Germinal center (tissue), 1 donor: Measurements from ENCODE around the gene TP53.

Experiments
- DNase-seq: peaks from one replicate; pipeline ENCODE4 v3.0.0; 2012; ENCODE audit warnings: mixed read lengths, low spot score

TP53 gene

DNA sequence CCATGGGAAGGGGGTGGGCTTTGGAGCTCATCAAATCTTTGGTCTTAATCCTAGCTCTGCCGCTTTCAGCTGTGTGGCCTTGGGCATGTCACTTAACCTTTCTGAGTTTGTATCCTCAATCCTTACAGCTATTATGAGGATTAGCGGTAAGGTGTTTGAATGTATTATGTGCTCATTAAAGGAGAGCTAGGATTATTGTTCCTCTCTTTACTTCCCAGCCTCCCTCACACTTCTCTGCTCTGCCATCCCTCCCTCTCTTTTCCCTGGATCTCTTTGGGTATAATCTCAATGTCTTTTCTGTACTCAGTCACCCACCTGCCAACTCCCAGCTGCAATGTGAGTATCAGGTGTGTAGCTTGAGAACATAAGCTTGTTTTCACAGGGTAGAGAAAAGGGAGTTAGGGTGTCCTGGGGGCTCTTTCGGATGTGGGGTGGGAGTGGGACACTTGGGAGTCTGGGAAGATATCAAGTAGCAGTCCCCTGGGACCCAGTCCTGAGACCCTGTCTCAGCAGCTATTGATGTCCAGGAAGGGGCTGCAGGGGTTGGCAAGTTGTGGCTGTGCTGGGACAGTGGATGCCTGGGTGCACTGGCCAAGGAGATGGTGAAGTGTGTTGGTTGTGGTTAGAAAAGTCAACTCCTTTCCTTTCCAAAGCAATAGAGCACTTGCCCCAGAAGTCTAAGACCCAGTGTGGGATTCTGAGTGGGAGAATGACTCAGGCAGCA is 19.5 kb upstream of the TP53 start:
- DNase-seq, result no peak

DNA sequence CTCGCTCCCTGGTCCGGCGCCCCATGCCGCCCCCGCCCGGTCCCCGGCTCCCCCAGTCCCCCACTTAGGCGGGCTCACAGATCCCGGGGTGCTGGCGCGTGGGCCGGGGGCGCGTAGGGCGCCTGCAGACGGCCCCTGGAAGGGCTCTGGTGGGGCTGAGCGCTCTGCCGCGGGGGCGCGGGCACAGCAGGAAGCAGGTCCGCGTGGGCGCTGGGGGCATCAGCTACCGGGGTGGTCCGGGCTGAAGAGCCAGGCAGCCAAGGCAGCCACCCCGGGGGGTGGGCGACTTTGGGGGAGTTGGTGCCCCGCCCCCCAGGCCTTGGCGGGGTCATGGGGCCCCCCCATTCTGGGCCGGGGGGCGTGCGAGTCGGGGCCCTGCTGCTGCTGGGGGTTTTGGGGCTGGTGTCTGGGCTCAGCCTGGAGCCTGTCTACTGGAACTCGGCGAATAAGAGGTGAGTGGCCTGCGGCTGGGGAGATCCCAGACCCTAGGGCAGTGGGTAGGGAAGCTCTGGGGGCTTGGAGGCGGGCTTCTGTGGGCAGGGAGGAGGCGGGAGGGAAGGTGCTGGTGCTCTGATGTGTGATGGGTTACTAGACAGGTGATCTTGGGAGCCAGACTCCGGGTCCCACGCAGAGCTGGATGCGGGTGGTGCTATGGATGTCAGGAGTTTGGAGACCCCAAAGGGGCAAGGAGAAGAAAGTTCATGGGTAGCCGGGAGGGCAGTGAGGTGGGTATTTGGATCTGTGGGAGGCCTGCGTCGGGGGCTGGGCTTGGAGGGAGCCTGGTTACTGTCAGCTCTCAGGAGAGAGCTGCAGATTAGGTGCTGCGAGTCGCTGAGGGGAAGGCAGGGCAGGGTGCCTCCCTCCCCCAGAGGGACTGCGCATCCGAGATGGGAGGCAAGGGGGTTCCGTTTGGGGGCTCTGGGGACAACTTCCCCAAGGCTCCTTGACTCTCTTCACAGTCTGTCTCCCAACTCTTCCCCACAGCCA is 18.3 kb upstream of the TP53 start:
- DNase-seq, result no peak

DNA sequence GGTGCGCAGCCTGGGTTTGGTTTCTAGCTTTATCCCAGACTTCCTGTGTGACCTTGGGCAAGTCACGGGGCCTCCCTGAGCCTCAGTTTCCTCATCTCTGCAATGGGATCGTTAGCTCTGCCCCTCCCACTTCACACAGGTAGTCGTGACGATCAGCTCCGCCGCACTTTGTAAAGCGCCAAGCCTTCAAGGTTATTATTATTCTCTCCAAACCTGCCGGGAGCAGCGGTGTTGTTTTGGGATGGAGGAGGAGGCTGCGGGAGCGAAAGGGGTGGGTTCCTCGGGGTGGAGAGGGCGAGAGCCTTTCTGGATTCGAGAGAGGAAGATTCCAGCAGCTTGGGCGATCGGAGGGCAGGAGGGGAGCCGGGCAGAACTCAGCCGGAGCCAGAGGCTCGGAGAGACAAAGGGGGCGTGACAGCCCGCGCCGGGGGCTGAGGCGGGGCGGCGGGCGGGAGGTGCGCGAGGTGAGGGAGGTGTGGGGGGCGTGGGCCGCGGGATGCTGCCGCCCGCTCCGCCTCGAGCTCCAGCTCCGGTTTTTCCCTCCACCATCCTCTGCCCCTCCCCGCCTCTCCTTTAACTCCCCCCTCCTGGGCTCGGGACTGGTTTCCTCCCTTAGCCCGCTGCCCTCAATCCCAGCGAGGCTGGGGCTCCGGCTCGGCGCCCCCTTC is 17.4 kb upstream of the TP53 start, which contains the start of gene EFNB3:
Gene EFNB3 (plus strand): TSS at position 602 of the 668 bp plus-strand sequence. CDS start 397 bp downstream, outside the sequence.
- no peak for DNase-seq

DNA sequence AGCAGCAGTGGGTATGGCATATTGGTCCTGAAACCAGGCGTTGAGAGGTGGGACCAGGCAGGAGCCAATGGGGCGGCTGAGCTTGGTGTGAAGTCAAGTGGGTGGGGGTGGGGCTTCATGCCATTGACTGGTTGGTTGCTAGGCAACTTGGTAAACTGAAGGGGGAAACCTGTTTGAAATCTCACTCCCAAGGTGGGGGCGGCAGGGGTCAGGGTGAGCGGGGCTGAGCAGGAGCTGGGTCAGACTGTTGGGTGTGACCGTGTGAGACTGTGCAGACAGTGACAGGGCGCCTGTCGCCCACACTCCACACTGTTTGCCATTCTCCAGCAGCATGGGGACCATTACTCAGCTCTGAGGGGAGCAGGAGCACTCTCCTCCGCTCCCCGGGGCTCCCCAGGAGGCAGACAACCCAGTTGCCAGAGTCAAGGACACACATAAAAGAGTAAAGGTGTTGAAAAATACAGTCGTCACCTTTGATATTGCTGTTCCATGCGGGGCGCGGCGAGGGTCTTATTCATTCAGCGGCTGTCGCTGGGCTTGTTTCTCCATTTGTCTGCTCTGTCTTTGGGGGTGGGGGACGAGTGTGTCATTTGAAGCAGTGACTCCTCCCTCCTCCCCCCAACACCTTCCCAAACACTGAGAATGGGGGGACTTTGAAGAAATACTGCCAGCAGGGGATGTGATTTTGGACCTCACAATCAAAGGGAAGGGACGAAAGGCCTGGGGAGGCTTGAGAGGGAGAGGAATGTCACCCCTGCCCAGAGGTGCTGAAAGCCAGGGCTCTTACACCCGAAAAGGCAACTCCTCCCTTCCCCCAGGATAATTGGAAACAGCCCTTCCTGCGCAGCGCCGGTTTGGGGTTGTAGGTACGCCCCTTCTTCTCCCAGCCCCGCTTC is 16.5 kb upstream of the TP53 start:
- DNase-seq, result no peak

DNA sequence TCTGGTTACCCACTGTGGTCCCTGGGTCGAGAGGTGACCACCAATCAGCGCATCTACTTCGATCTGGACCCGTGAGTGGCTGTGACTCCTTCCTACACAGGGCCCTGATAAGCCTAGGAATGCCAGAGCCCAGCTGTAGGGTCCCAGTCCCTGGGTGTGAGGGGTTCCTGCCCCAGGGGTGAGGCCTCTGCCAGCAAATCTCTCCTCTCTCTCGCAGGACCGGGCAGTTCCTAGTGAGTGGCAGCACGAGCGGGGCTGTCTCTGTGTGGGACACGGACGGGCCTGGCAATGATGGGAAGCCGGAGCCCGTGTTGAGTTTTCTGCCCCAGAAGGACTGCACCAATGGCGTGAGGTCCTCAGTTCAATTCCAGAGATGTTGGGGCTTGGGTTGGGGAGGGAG is 15.5 kb upstream of the TP53 start:
- DNase-seq, result no peak

DNA sequence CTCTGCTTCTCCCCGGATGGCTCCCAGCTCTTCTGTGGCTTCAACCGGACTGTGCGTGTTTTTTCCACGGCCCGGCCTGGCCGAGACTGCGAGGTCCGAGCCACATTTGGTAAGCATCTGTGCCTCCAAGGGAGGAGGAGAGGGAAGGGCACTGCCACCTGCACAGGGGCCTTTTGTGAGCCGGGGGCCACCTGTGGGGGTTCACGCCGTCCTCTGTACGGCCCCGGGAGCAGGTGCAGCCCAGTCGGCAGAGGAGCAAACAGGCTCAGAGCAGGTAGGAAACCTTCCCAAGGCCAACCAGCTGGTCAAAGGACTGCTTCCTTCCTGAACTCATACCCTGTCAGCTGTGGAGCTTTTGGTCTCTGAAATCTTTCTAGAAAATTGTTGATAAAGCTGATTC is 14.4 kb upstream of the TP53 start:
- no peak for DNase-seq

DNA sequence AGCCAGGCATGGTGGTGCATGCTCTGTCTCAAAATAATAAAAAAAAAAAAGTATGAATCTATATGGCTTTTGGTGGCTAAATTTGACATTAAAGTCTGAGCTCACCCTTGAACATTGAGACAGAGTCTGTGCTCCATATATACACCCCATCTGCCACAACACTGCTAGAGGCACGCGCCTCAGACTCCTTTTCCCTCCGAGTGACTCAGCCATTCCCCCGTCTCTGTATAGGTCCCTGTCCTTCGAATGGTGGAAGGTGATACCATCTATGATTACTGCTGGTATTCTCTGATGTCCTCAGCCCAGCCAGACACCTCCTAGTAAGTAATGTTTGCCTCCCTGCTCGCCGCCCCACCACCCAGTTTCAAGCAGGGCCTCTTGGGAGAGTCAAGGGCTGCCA is 13.2 kb upstream of the TP53 start:
- no peak for DNase-seq

DNA sequence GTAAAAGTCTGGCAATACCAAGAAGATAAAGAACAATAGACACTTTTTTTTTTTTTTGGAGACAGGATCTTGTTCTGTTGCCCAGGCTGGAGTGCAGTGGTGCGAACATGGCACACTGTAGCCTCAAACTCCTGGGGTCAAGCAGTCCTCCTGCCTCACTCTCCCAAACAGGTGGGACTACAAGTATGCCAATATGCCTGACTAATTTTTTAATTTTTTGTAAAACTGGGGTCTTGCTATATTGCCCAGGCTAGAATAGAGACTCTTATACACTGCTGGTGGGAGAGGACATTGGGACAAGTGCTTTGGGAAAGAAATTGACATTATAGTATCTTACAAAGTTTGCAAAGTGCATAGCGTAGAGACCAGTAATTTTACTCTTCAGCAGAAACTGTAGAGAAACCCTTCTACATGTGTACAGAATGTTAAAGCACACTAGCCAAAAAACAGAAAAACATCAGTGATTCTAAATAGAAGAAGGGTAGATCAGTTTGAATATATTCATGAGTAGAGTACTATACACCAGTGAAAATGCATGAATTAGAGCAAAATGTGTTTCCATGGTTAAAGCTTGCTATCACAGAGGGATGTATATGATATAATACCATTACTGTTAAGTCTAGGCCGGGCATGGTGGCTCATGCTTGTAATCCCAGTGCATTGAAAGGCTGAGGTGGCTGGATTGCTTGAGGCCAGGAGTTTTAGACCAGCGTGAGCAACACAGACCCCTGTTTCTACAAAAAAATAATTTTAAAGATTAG is 10.7 kb upstream of the TP53 start:
- DNase-seq, result no peak

DNA sequence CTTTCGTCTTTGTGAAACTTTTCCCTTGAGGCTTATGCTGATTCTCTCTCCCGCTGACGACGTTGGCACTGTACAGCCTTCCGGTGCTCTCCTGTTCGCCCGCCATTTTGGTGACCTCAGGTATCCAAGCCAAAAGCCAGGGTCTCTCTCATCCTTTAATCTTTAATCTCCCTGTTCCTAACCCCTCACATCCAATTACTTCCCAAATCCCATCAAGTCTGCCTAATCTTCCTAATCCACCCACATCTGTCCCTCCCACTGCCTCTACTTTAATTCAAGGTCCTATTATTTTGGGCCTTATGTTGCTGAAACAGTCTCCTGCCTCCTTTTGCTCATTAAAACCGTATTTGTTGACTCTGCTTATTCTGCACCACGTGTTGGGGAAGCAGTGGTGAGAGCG is 8.3 kb upstream of the TP53 start:
- DNase-seq, result no peak

DNA sequence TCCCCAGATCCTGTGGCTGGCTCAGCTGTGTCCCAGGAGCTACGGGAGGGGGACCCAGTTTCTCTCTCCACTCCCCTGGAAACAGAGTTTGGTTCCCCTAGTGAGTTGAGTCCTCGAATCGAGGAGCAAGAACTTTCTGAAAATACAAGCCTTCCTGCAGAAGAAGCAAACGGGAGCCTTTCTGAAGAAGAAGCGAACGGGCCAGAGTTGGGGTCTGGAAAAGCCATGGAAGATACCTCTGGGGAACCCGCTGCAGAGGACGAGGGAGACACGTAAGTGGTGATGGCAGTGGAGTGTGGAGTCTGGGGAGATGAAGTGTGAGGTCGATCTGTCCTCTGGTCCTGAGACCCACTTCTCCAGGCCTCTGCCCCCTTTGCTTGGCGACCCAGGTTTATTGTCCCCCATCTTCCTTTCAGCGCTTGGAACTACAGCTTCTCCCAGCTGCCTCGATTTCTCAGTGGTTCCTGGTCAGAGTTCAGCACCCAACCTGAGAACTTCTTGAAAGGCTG is 1.6 kb upstream of the TP53 start:
- no peak for DNase-seq

DNA sequence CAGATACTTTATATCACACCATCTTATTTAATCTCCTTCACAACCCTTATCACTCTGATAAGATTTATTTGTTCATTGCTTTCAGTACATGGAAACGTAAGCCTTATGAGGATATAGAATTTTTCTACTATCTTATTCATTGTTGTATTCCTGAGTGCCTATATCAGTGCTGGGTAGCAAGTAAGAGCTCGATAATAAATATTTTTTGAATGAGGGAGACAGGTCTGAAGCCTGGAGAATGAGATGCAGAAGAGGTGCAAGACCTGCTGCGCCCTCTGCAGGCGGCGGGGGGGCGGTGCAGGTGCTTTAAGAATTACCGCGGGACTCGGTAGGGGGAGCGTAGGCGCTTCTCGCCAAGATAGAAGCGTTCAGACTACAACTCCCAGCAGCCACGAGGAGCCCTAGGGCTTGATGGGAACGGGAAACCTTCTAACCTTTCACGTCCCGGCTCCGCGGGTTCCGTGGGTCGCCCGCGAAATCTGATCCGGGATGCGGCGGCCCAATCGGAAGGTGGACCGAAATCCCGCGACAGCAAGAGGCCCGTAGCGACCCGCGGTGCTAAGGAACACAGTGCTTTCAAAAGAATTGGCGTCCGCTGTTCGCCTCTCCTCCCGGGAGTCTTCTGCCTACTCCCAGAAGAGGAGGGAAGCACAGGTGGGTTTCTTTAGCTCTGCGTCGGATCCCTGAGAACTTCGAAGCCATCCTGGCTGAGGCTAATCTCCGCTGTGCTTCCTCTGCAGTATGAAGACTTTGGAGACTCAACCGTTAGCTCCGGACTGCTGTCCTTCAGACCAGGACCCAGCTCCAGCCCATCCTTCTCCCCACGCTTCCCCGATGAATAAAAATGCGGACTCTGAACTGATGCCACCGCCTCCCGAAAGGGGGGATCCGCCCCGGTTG is 868 bp upstream of the TP53 start, which contains the start of gene WRAP53:
Gene WRAP53 (plus strand): TSS at position 570 of the 900 bp plus-strand sequence. CDS start 172 bp downstream, at position 742.
- peak; percentile 94 for DNase-seq

DNA sequence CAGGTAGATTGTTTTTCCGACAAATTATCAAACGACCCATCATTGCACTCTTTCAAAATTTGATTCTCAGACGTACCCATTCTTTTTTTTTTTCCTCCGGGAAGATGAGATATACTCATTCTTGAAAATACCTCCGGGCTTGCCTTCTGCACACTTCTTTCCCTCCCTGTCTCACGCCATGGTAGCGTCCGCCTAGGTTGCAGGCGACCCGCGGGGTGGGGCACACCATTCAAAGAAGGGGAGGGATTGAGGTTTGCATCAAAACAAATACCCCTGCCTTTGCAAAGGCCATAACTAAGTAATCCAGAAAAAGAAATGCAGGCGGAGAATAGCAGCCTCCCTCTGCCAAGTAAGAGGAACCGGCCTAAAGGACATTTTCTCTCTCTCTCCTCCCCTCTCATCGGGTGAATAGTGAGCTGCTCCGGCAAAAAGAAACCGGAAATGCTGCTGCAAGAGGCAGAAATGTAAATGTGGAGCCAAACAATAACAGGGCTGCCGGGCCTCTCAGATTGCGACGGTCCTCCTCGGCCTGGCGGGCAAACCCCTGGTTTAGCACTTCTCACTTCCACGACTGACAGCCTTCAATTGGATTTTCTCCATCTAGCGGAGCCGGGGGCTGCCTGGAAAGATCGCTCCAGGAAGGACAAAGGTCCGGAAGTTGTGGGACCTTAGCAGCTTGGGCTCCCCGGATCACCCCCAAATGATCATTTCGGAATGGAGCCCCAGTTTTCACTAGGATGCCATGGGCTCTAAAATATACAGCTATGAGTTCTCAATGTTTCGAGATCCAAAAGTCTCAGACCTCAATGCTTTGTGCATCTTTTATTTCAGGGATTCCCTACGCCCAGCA is 843 bp downstream of the TP53 start:
- DNase-seq, result peak; percentile 77

DNA sequence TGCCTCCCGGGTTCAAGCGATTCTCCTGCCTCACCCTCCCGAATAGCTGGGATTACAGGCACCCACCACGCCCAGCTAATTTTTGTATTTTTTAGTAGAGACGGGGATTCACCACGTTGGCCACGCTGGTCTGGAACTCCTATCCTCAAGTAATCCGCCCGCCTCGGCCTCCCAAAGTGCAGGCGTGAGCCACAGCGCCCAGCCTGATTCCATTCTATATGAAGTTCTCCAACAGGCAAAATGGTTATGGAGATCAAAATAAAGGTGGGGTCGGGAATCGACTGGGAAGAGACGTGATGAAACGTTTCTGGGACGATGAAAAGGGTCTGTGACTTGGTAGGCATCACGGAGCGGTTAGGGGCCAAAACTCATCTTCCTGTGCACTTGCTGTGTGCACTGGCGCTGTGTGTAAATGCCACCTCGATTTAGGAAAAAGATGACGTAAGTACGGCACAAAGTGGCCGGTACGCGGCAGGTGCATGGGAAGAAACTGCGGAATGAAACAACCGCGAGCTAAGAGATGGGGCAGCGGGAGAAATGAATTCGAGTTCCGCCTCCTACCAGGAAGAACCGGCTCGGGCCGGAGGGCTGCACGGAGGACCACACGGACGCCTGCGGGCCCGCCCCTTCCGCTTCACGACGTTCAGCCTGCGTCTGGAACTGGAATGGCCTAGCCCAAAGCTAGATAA is 1.6 kb downstream of the TP53 start:
- DNase-seq, result peak; percentile 89

DNA sequence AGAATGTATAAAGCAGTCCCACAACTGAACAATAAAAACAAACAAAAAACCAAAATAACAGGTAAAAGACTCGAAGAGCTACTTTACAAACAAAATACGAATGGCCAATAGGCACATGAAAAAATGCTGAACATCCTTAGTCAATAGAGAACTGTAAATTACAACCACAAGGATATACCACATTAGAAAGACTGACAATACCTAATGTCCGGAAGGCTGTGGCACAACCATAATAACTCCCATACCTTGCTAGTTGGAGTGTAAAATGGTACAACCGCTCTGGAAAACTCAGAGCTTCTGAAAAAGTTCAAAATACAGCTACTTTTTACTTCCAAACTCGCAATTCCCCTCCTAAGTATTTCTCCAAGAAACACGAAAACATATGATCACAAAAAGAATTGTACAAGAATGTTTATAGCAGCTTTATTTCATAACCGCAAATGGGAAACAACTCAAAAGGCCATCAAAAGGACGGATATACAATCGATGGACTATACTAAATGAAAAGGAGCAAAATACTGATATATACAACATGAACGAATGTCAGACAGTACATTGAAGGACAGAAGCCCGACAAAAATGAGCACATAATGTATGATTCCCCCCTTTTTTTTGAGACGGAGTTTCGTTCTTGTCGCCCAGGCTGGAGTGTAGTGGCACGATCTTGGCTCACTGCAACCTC is 2.3 kb downstream of the TP53 start:
- no peak for DNase-seq

DNA sequence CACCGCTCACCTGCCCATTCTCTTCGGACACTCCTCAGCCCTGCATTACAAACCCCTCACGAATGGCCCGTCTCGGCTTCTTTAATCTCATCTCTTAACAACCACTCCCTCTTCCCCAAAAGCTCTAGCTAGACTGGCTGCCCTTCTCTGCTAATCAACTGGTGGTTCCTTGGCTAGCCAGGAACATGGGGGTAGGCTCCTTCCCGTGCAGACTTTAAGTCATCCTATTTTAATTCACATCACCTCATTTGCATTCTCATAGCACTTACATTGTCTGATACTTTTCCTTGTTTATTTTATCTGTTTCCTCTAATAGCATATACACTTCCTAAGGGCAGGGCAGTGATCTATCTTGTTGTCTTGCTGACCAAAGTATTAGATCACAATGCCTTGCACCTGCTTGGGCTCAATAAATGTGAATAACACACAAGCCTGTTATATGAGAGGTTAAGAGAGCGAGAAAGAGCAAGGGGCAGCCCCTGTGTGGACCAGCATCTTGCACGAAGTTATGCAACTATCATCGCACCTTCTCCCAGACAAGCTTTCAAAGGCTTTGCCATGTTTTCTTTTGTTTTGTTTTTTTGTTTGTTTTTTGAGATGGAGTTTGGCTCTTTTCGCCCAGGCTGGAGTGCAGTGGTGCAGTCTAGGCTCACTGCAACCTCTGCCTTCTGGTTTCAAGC is 9.8 kb downstream of the TP53 start:
- no peak for DNase-seq

DNA sequence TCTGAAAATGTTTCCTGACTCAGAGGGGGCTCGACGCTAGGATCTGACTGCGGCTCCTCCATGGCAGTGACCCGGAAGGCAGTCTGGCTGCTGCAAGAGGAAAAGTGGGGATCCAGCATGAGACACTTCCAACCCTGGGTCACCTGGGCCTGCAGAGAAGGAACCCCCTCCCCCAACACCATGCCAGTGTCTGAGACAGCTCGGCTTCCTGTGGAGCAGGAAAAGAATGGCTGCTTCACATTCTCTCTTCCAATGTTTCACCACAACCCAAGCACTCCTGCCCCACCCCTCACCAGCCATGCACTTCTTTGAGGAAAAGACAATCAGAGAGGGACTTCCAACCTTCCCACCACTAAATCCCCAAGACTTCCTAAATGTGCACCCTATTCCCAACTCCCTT is 10.8 kb downstream of the TP53 start:
- no peak for DNase-seq

DNA sequence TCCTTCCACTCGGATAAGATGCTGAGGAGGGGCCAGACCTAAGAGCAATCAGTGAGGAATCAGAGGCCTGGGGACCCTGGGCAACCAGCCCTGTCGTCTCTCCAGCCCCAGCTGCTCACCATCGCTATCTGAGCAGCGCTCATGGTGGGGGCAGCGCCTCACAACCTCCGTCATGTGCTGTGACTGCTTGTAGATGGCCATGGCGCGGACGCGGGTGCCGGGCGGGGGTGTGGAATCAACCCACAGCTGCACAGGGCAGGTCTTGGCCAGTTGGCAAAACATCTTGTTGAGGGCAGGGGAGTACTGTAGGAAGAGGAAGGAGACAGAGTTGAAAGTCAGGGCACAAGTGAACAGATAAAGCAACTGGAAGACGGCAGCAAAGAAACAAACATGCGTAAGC is 12.4 kb downstream of the TP53 start:
- DNase-seq, result no peak
